ENCODE results near the gene SIK3. TPM values are rescaled to one million over a fixed set of nuclear protein-coding genes. Genes with fewer than 3 reads are reported as not detected.
"Not testable (repeated sequence)": the region's sequence is repeated elsewhere in the genome, so short reads cannot be mapped to it uniquely, and the experiment has no call there.

SIK3 gene
- total RNA-seq, 4 donors from 2014 or later = 14.1 to 77.0 (median 40.7) TPM

DNA sequence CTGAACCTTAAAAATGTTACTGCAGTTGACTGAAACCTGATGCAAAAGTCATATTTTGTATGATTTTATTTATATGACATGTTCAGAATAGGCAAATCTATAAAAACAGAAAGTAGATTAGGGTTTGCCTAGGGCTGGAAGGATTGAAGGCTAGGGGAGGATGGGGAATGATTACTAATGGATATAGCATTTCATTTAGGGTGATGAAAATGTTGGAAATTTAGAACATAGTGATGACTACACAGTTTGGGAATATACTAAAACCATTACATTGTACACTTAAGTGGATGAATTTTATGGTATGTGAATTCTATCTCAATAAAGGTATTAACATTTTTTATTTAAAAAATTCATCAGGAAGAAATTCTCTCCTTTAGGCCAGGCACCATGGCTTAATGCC is 22.9 kb upstream of the SIK3 start:
- TF ChIP-seq POLR2A (IDR thresholded peaks at IDR 0.05) (no peak), CTCF (IDR thresholded peaks at IDR 0.05) (no peak)
- no peak overlapping the region for H3K4me3 ChIP-seq
- DNase-seq = no peak
- H3K9me3 ChIP-seq = no peaks in the 10 kb centered on the region
- H3K27ac ChIP-seq = no peak overlapping the region
- no peaks in the 10 kb centered on the region for H3K4me1 ChIP-seq
- no peaks in the 10 kb centered on the region for H3K27me3 ChIP-seq
- H3K36me3 ChIP-seq = no peaks in the 10 kb centered on the region
- intact Hi-C loops (cut with DNase I; ENCODE audit: low total_unique reads) = no loop called here

- DNase-seq = no peak
- Histone ChIP-seq H3K36me3 (no peaks in the 10 kb centered on the region), H3K9me3 (no peaks in the 10 kb centered on the region), H3K4me1 (no peaks in the 10 kb centered on the region), H3K27me3 (no peaks in the 10 kb centered on the region), H3K4me3 (no peak overlapping the region), H3K27ac (no peak overlapping the region)
- intact Hi-C loops (cut with DNase I; ENCODE audit: low total_unique reads) = loop anchor here (10.0 kb wide), 1 partner anchor 243 kb away; no protein-coding TSS in a partner anchor
- no peak for TF ChIP-seq CTCF (IDR thresholded peaks at IDR 0.05)
- TF ChIP-seq POLR2A (IDR thresholded peaks at IDR 0.05) = no peak
Observed at GRCh38 chr11:117117681-117118080, 19.5 kb upstream of the SIK3 start.

DNA sequence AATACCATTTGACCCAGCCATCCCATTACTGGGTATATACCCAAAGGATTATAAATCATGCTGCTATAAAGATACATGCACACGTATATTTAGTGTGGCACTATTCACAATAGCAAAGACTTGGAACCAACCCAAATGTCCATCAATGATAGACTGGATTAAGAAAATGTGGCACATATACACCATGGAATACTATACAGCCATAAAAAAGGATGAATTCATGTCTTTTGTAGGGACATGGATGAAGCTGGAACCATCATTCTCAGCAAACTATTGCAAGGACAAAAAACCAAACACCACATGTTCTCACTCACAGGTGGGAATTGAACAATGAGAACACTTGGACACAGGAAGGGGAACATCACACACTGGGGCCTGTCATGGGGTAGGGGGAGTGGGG is 14.7 kb upstream of the SIK3 start:
- not testable (repeated sequence) for H3K4me3 ChIP-seq, DNase-seq
- intact Hi-C loops (cut with DNase I; ENCODE audit: low total_unique reads) = loop anchor here (10.0 kb wide), 1 partner anchor 238 kb away; no protein-coding TSS in a partner anchor

DNA sequence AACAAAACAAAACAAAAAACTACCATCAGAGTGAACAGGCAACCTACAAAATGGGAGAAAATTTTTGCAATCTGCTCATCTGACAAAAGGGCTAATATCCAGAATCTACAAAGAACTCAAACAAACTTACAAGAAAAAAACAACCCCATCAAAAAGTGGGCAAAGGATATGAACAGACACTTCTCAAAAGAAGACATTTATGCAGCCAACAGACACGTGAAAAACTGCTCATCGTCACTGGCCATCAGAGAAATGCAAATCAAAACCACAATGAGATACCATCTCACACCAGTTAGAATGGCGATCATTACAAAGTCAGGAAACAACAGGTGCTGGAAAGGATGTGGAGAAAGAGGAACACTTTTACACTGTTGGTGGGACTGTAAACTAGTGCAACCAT is 14.3 kb upstream of the SIK3 start:
- H3K36me3 ChIP-seq, H3K4me1 ChIP-seq, H3K27ac ChIP-seq, H3K4me3 ChIP-seq, DNase-seq, H3K27me3 ChIP-seq, H3K9me3 ChIP-seq: not testable (repeated sequence)
- intact Hi-C loops (cut with DNase I; ENCODE audit: low total_unique reads) = loop anchor here (10.0 kb wide), 1 partner anchor 238 kb away; no protein-coding TSS in a partner anchor

More for the DNA sequence above, 14.7 kb upstream of the SIK3 start:
- H3K9me3 ChIP-seq, H3K27me3 ChIP-seq, H3K4me1 ChIP-seq, H3K27ac ChIP-seq, H3K36me3 ChIP-seq: not testable (repeated sequence)

DNA sequence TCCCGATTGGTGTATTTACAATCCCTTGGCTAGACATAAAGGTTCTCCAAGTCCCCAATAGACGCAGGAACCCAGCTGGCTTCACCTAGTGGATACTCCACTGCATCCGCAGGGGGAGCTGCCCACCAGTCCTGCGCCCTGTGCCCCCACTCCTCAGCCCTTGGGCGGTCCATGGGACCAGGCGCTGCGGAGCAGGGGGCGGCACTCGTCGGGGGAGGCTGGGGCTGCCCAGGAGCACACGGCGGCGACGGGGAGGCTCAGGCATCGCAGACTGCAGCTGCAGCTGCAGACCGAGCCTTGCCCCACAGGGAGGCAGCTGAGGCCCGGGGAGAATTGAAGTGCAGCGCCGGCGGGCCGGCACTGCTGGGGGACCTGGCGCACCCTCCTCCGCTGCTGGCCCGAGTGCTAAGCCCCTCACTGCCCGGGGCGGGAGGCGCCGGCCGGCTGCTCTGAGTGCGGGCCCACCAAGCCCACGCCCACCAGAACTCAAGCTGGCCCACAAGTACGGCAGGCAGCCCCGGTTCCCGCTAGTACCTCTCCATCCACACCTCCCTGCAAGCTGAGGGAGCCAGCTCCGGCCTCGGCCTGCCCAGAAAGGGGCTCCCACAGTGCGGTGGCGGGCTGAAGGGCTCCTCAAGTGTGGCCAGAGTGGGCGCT is 12.2 kb upstream of the SIK3 start:
- Histone ChIP-seq H3K27ac (no peak overlapping the region), H3K4me3 (no peak overlapping the region), H3K27me3 (no peaks in the 10 kb centered on the region), H3K9me3 (no peaks in the 10 kb centered on the region), H3K4me1 (no peaks in the 10 kb centered on the region), H3K36me3 (no peaks in the 10 kb centered on the region)
- TF ChIP-seq POLR2A (IDR thresholded peaks at IDR 0.05) = no peak
- TF ChIP-seq CTCF (IDR thresholded peaks at IDR 0.05) = no peak
- DNase-seq = no peak
- intact Hi-C loops (cut with DNase I; ENCODE audit: low total_unique reads) = loop anchor here (10.0 kb wide), 1 partner anchor 236 kb away; no protein-coding TSS in a partner anchor

DNA sequence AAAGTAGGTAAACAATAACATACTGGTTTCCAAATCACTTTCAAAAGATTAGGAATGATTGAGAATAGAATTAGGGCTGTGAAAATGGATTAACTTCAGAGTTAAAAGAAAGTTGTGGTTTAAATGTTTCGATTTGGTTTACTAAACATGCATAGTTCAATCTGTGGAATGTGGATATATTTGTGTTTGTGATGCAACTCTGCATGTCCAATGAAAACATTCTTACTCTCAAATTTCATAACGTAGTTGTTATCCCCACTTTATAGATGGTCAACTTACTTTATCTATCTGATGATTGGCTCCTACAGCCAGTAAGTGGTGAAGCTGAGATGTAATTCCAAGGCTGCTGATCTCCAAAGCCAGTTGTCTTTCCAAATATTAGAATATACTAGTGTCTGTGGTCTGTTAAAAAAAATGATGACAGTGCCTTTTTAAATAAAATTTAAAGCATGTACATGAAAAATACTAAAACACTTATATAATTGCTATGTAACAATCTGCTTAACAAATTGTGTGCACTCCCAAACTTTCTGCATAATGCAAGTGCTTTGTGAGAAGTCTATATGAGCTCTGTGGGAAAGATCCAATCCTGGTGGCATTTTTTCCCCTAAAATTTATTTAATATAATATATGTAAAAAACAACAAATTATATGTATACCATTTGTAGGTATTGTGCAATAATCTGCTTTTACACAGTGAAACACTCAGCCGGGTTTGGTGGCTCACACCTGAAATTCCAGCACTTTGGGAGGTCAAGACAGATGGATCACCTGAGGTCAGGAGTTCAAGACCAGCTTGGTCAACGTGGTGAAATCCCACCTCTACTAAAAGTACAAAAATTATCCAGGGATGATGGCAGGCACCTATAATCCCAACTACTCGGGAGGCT is 9.7 kb upstream of the SIK3 start:
- no peak overlapping the region for H3K27ac ChIP-seq
- DNase-seq = no peak

More for the DNA sequence above, 9.7 kb upstream of the SIK3 start:
- TF ChIP-seq POLR2A (IDR thresholded peaks at IDR 0.05) = no peak
- no peak for TF ChIP-seq CTCF (IDR thresholded peaks at IDR 0.05)
- Histone ChIP-seq H3K4me3 (no peak overlapping the region), H3K27me3 (no peaks in the 10 kb centered on the region), H3K9me3 (no peaks in the 10 kb centered on the region), H3K36me3 (no peaks in the 10 kb centered on the region), H3K4me1 (no peaks in the 10 kb centered on the region)
- intact Hi-C loops (cut with DNase I; ENCODE audit: low total_unique reads) = loop anchor here (10.0 kb wide), 1 partner anchor 323 kb away; the partner anchor contains the start of gene ZPR1
